WTC11 (cell line): ENCODE results near the gene EEIG1. TPM values are rescaled to one million over a fixed set of nuclear protein-coding genes. Genes with fewer than 3 reads are reported as not detected.

Experiments
- ATAC-seq: fragments of 200-7000 bp; cut with Tn5 transposase; 2 replicates; pipeline ENCODE4 v1.10.0; 2021; ENCODE audit warnings: mild to moderate bottlenecking, moderate library complexity
- CTCF ChIA-PET: fragments of 300-600 bp; sonication (Branson Sonifier 250); formaldehyde crosslinking; loops from one replicate; lab custom pipeline; 2021; ENCODE audit warnings: antibody characterized with exemption; lab: Charles Lee
- POLR2A ChIA-PET: fragments of 350-600 bp; sonication (Branson Sonifier 250); formaldehyde crosslinking; loops from one replicate; lab custom pipeline; 2021; ENCODE audit warnings: antibody characterized with exemption; lab: Charles Lee
- DNase-seq: peaks from one replicate; pipeline ENCODE4 v3.0.0; 2021; ENCODE audit warnings: low spot score
- H3K27ac Mint-ChIP-seq: 2 replicates; pipeline ENCODE4 v1.8.0; 2021; ENCODE audit warnings: mixed read lengths
- H3K27me3 Mint-ChIP-seq: 2 replicates; pipeline ENCODE4 v1.8.0; 2021; ENCODE audit warnings: low read depth, mild to moderate bottlenecking, moderate library complexity, mixed read lengths
- H3K36me3 Mint-ChIP-seq: 2 replicates; pipeline ENCODE4 v1.8.0; 2021; ENCODE audit warnings: mixed read lengths
- H3K4me1 Mint-ChIP-seq: 2 replicates; pipeline ENCODE4 v1.8.0; 2022; ENCODE audit warnings: mixed read lengths
- H3K4me3 Mint-ChIP-seq: 2 replicates; pipeline ENCODE4 v1.8.0; 2021; ENCODE audit warnings: mild to moderate bottlenecking, moderate library complexity, mixed read lengths
- H3K9me3 Mint-ChIP-seq: 2 replicates; pipeline ENCODE4 v1.8.0; 2021; ENCODE audit warnings: mixed read lengths
- AFF4 ChIP-seq: sonication (generic); formaldehyde crosslinking; IDR thresholded peaks from 2 replicates; pipeline ENCODE4 v1.8.1; 2023; ENCODE audit warnings: mild to moderate bottlenecking, missing genetic modification reagents, borderline replicate concordance
- ELF4 ChIP-seq: sonication (generic); formaldehyde crosslinking; IDR thresholded peaks from 2 replicates; pipeline ENCODE4 v1.8.1; 2022; ENCODE audit warnings: low read depth, mild to moderate bottlenecking, moderate library complexity, missing genetic modification reagents
- JUN ChIP-seq: sonication (generic); formaldehyde crosslinking; IDR thresholded peaks from 2 replicates; pipeline ENCODE4 v1.8.0; 2023; ENCODE audit warnings: mild to moderate bottlenecking, missing genetic modification reagents
- MYBL2 ChIP-seq: sonication (generic); formaldehyde crosslinking; IDR thresholded peaks from 2 replicates; pipeline ENCODE4 v1.8.1; 2023; ENCODE audit warnings: mild to moderate bottlenecking, moderate library complexity, missing genetic modification reagents
- NR1H2 ChIP-seq: sonication (generic); formaldehyde crosslinking; IDR thresholded peaks from 2 replicates; pipeline ENCODE4 v1.9.0; 2021; ENCODE audit warnings: mild to moderate bottlenecking, moderate library complexity, missing genetic modification reagents
- RELA ChIP-seq: sonication (generic); formaldehyde crosslinking; IDR thresholded peaks from 2 replicates; pipeline ENCODE4 v1.8.1; 2022; ENCODE audit warnings: missing genetic modification reagents, mild to moderate bottlenecking, borderline replicate concordance
- RORB ChIP-seq: fragments of 250-450 bp; sonication (Bioruptor Pico); IDR thresholded peaks from 2 replicates; pipeline ENCODE4 v1.9.0; 2021; ENCODE audit warnings: mild to moderate bottlenecking
- ZBTB21 ChIP-seq: sonication (generic); formaldehyde crosslinking; IDR thresholded peaks from 2 replicates; pipeline ENCODE4 v1.8.1; 2023; ENCODE audit warnings: mild to moderate bottlenecking, missing genetic modification reagents, borderline replicate concordance
- ZNF512 ChIP-seq: sonication (generic); formaldehyde crosslinking; IDR thresholded peaks from 2 replicates; pipeline ENCODE4 v1.8.1; 2022; ENCODE audit warnings: missing genetic modification reagents, borderline replicate concordance
- total RNA-seq: library from RNA; stranded (reverse); gene quantifications from 3 replicates; pipeline ENCODE4 v1.2.3, GENCODE V29; 2021
- TF ChIP-seq, protein P1 (sequence below): sonication (generic); formaldehyde crosslinking; IDR thresholded peaks from 2 replicates; pipeline ENCODE4 v1.8.1; 2022; ENCODE audit warnings: mild to moderate bottlenecking, moderate library complexity, missing genetic modification reagents
- TF ChIP-seq, protein P2 (sequence below): sonication (generic); formaldehyde crosslinking; IDR thresholded peaks from 2 replicates; pipeline ENCODE4 v1.8.0; 2023; ENCODE audit warnings: missing genetic modification reagents, mild to moderate bottlenecking, borderline replicate concordance
- TF ChIP-seq, protein P3 (sequence below): sonication (generic); formaldehyde crosslinking; IDR thresholded peaks from 2 replicates; pipeline ENCODE4 v1.8.0; 2023; ENCODE audit warnings: mild to moderate bottlenecking, missing genetic modification reagents

The EEIG1 gene
- total RNA-seq, 1 experiment from 2014 or later: 66.4 TPM

GRCh38 chr9:127970401-127971313, 10.1 kb downstream of the EEIG1 start (continued):
- TF ChIP-seq AFF4 (CRISPR knock-in tag) (no peak), JUN (CRISPR knock-in tag) (no peak)
- TF ChIP-seq, all 79 proteins: peak for 0

DNA sequence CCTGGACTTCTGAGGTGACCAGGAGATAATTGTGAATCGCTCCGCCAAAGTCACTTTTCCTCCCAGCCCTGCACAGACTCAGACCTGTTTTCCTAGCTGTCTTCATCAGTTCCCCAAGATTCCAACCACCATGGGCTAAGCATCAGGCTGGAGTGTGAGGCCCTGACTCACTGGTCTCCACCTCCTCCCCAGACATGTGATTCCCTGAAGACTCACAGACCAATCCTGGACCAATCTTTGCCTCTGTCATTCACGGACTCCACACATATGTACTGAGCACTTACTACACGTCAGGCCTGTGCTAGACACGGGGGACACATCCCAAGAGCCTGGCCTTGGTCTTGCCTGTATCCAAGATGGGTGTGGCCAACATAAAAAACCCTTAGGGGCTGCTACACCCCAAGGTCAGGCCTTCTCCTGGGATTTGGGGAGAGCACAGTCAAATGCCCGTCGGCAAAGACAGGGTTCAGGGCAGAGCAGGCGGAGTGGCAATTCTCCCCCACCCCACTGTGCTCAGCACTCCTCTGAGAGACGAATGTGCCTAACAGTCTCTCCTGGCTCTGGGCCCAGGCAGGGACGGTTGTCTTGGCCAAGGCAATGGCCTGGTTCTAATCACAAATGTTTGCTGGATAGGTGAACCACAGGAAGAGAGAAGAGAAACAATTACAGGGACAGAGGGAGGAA, 11.9 kb downstream of the EEIG1 start:
- H3K36me3 Mint-ChIP-seq: no peaks in the 10 kb centered on the region; the same call in 1 of the 2 replicates
- no peak overlapping the region for H3K4me3 Mint-ChIP-seq
- DNase-seq (no peak), ATAC-seq (no peak)
- no peaks in the 10 kb centered on the region for H3K27me3 Mint-ChIP-seq
- CTCF ChIA-PET: interaction anchor here (1.2 to 1.4 kb wide), 2 partner anchors 17 to 52 kb away, joined by 3 to 4 read pairs; no protein-coding TSS in a partner anchor
- H3K4me1 Mint-ChIP-seq: peaks cover 75% of the 10 kb centered on the region
- peak overlapping the region; percentile 47 for H3K27ac Mint-ChIP-seq
- POLR2A ChIA-PET: no interaction called here
- TF ChIP-seq, protein P1, sequence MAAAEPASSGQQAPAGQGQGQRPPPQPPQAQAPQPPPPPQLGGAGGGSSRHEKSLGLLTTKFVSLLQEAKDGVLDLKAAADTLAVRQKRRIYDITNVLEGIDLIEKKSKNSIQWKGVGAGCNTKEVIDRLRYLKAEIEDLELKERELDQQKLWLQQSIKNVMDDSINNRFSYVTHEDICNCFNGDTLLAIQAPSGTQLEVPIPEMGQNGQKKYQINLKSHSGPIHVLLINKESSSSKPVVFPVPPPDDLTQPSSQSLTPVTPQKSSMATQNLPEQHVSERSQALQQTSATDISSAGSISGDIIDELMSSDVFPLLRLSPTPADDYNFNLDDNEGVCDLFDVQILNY (CRISPR knock-in tag): no peak
- no peak for TF ChIP-seq NR1H2
- no peak for TF ChIP-seq ZBTB21 (CRISPR knock-in tag)
- TF ChIP-seq, protein P2, sequence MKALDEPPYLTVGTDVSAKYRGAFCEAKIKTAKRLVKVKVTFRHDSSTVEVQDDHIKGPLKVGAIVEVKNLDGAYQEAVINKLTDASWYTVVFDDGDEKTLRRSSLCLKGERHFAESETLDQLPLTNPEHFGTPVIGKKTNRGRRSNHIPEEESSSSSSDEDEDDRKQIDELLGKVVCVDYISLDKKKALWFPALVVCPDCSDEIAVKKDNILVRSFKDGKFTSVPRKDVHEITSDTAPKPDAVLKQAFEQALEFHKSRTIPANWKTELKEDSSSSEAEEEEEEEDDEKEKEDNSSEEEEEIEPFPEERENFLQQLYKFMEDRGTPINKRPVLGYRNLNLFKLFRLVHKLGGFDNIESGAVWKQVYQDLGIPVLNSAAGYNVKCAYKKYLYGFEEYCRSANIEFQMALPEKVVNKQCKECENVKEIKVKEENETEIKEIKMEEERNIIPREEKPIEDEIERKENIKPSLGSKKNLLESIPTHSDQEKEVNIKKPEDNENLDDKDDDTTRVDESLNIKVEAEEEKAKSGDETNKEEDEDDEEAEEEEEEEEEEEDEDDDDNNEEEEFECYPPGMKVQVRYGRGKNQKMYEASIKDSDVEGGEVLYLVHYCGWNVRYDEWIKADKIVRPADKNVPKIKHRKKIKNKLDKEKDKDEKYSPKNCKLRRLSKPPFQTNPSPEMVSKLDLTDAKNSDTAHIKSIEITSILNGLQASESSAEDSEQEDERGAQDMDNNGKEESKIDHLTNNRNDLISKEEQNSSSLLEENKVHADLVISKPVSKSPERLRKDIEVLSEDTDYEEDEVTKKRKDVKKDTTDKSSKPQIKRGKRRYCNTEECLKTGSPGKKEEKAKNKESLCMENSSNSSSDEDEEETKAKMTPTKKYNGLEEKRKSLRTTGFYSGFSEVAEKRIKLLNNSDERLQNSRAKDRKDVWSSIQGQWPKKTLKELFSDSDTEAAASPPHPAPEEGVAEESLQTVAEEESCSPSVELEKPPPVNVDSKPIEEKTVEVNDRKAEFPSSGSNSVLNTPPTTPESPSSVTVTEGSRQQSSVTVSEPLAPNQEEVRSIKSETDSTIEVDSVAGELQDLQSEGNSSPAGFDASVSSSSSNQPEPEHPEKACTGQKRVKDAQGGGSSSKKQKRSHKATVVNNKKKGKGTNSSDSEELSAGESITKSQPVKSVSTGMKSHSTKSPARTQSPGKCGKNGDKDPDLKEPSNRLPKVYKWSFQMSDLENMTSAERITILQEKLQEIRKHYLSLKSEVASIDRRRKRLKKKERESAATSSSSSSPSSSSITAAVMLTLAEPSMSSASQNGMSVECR: no peak
- TF ChIP-seq MYBL2 (CRISPR knock-in tag): no peak
- no peak for TF ChIP-seq RELA (CRISPR knock-in tag)
- no peak for TF ChIP-seq ZNF512 (CRISPR knock-in tag)
- TF ChIP-seq, protein P3, sequence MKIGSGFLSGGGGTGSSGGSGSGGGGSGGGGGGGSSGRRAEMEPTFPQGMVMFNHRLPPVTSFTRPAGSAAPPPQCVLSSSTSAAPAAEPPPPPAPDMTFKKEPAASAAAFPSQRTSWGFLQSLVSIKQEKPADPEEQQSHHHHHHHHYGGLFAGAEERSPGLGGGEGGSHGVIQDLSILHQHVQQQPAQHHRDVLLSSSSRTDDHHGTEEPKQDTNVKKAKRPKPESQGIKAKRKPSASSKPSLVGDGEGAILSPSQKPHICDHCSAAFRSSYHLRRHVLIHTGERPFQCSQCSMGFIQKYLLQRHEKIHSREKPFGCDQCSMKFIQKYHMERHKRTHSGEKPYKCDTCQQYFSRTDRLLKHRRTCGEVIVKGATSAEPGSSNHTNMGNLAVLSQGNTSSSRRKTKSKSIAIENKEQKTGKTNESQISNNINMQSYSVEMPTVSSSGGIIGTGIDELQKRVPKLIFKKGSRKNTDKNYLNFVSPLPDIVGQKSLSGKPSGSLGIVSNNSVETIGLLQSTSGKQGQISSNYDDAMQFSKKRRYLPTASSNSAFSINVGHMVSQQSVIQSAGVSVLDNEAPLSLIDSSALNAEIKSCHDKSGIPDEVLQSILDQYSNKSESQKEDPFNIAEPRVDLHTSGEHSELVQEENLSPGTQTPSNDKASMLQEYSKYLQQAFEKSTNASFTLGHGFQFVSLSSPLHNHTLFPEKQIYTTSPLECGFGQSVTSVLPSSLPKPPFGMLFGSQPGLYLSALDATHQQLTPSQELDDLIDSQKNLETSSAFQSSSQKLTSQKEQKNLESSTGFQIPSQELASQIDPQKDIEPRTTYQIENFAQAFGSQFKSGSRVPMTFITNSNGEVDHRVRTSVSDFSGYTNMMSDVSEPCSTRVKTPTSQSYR (CRISPR knock-in tag): no peak
- TF ChIP-seq ELF4: no peak
- TF ChIP-seq RORB (CRISPR knock-in tag): no peak
- no peaks in the 10 kb centered on the region for H3K9me3 Mint-ChIP-seq
